ENCODE measurements around the gene BEGAIN.

- TF ChIP-seq, protein P1, sequence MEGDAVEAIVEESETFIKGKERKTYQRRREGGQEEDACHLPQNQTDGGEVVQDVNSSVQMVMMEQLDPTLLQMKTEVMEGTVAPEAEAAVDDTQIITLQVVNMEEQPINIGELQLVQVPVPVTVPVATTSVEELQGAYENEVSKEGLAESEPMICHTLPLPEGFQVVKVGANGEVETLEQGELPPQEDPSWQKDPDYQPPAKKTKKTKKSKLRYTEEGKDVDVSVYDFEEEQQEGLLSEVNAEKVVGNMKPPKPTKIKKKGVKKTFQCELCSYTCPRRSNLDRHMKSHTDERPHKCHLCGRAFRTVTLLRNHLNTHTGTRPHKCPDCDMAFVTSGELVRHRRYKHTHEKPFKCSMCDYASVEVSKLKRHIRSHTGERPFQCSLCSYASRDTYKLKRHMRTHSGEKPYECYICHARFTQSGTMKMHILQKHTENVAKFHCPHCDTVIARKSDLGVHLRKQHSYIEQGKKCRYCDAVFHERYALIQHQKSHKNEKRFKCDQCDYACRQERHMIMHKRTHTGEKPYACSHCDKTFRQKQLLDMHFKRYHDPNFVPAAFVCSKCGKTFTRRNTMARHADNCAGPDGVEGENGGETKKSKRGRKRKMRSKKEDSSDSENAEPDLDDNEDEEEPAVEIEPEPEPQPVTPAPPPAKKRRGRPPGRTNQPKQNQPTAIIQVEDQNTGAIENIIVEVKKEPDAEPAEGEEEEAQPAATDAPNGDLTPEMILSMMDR (IDR thresholded peaks at IDR 0.05 in 4 of 5, conservative IDR thresholded peaks at IDR 0.05 in 1 of 5), result no peak
- TF ChIP-seq POLR2A (IDR thresholded peaks at IDR 0.05), result no peak
Measured at GRCh38 chr14:100592972-100593371, 5.8 kb upstream of the BEGAIN start.

All from gastrocnemius medialis (tissue), 4 donors.